PC-9 (cell line): ENCODE data around the gene NISCH.

Source experiments
- EZH2 ChIP-seq: fragments of 200-600 bp; sonication (generic); IDR thresholded peaks from 2 replicates; pipeline ENCODE4 v1.8.0; 2017; ENCODE audit warnings: antibody characterized with exemption, low read depth
- TF ChIP-seq, protein P1 (sequence below): fragments of 200-600 bp; sonication (generic); conservative IDR thresholded peaks from 2 replicates; pipeline ENCODE4 v1.6.1; 2017; ENCODE audit warnings: mixed run types, antibody characterized with exemption, mild to moderate bottlenecking, moderate library complexity

GRCh38 chr3:52436500-52437149 lies 18.8 kb upstream of the NISCH start:
- no peak for TF ChIP-seq EZH2
- TF ChIP-seq, protein P1, sequence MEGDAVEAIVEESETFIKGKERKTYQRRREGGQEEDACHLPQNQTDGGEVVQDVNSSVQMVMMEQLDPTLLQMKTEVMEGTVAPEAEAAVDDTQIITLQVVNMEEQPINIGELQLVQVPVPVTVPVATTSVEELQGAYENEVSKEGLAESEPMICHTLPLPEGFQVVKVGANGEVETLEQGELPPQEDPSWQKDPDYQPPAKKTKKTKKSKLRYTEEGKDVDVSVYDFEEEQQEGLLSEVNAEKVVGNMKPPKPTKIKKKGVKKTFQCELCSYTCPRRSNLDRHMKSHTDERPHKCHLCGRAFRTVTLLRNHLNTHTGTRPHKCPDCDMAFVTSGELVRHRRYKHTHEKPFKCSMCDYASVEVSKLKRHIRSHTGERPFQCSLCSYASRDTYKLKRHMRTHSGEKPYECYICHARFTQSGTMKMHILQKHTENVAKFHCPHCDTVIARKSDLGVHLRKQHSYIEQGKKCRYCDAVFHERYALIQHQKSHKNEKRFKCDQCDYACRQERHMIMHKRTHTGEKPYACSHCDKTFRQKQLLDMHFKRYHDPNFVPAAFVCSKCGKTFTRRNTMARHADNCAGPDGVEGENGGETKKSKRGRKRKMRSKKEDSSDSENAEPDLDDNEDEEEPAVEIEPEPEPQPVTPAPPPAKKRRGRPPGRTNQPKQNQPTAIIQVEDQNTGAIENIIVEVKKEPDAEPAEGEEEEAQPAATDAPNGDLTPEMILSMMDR: no peak
